ENCODE data around the gene ABLIM3. TPM values are rescaled to one million over a fixed set of nuclear protein-coding genes. Genes with fewer than 3 reads are reported as not detected.

Gene ABLIM3
- total and polyA plus RNA-seq, 7 donors: 18.7 to 54.5 (median 35.0) TPM

- intact Hi-C loops (cut with DNase I): no loop called here
- peak; percentile 47 to 70 (median 62) for ATAC-seq
- no peaks in the 10 kb centered on the region for H3K36me3 ChIP-seq (ENCODE audit: insufficient read depth in 1 of 2, low read depth in 1 of 2)
- H3K27ac ChIP-seq: no peak overlapping the region
- TF ChIP-seq, protein P1, sequence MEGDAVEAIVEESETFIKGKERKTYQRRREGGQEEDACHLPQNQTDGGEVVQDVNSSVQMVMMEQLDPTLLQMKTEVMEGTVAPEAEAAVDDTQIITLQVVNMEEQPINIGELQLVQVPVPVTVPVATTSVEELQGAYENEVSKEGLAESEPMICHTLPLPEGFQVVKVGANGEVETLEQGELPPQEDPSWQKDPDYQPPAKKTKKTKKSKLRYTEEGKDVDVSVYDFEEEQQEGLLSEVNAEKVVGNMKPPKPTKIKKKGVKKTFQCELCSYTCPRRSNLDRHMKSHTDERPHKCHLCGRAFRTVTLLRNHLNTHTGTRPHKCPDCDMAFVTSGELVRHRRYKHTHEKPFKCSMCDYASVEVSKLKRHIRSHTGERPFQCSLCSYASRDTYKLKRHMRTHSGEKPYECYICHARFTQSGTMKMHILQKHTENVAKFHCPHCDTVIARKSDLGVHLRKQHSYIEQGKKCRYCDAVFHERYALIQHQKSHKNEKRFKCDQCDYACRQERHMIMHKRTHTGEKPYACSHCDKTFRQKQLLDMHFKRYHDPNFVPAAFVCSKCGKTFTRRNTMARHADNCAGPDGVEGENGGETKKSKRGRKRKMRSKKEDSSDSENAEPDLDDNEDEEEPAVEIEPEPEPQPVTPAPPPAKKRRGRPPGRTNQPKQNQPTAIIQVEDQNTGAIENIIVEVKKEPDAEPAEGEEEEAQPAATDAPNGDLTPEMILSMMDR (IDR thresholded peaks at IDR 0.05): peak; percentile 53
- no peak overlapping the region for H3K4me3 ChIP-seq
- H3K27me3 ChIP-seq (ENCODE audit: insufficient read depth in 3 of 3, low read length in 2 of 3): peaks cover 0 to 3% (median 0%) of the 10 kb centered on the region in 3 donors
- no peaks in the 10 kb centered on the region for H3K9me3 ChIP-seq
- WGBS, 3 donors: 47 to 60% (median 48%) methylated on average over 13 of the region's 13 CpGs
- DNase-seq: no peak
- no peaks in the 10 kb centered on the region for H3K4me1 ChIP-seq
Measured at GRCh38 chr5:149128023-149128875, 13.0 kb upstream of the ABLIM3 start.

GRCh38 chr5:149129181-149129580 is 12.1 kb upstream of the ABLIM3 start:
- no peak for ATAC-seq

DNA sequence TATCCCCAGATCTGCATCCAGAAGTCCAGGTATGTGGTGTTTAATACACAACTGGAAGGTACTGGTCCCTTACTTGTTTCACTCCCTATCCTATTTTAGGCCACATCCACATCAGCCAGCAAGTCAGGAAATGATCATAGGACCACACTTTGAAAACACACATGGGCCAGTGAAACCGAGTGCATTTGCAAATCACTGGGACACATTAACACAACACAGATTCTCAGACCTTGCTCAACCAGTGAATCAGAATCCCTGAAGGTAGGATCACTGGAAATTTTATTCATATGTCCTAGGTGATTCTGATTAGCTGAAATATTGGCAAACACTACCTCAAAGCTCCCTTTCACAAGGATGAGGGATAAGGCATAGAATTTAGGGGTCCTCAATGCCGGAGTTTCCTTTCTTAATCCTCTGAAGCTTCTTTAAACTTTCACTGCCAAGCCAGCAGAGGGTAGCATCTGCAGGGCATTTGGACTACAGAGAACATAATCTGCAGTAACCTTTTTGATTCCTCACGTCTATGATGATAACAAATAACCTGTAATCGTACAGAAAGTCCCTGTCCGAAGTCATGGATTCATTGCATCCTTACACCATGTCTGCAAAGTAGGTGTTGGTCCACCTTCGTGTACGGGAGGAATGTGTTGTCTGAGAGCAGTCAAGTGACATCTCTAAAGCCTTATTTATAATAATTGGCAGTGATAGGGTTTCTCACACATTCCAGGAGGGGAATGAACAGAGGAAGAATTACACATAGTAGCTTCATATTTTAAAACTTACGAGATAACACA is 11.0 kb upstream of the ABLIM3 start:
- no peaks in the 10 kb centered on the region for H3K9me3 ChIP-seq
- intact Hi-C loops (cut with DNase I): no loop called here
- ATAC-seq: no peak

More at GRCh38 chr5:149129181-149129580, 12.1 kb upstream of the ABLIM3 start:
- DNase-seq: no peak
- Histone ChIP-seq H3K9me3 (no peaks in the 10 kb centered on the region), H3K27ac (no peak overlapping the region), H3K27me3 (ENCODE audit: insufficient read depth in 3 of 3, low read length in 2 of 3) (peaks cover 0 to 3% (median 0%) of the 10 kb centered on the region in 3 donors), H3K4me1 (peaks cover 8% of the 10 kb centered on the region), H3K36me3 (ENCODE audit: insufficient read depth in 1 of 2, low read depth in 1 of 2) (no peaks in the 10 kb centered on the region), H3K4me3 (no peak overlapping the region)
- intact Hi-C loops (cut with DNase I): no loop called here
- TF ChIP-seq, protein P1 (IDR thresholded peaks at IDR 0.05): no peak
- 89 to 96% (median 92%) methylated on average over 1 of the region's 1 CpG for WGBS, 3 donors

DNA sequence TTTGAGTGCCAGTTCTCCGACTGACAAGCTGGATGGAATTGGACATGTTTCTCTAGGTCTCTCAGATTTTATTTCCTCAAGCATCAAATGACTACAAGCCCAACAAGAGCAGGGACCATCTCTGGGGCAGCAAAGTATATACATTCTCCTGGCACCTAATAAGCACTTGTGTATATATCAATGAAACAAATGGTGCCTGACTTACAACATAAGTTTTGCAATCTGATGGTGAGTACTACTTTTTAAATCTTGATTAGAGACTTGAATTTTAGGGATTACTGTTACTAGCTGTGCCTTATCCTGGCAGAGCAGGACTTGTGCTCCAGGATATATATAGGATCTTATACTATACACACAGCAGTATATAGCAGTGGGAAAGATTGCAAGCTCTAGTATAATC is 8.8 kb upstream of the ABLIM3 start:
- Histone ChIP-seq H3K4me3 (no peak overlapping the region), H3K4me1 (peaks cover 25% of the 10 kb centered on the region), H3K36me3 (ENCODE audit: insufficient read depth in 1 of 2, low read depth in 1 of 2) (no peaks in the 10 kb centered on the region), H3K9me3 (no peaks in the 10 kb centered on the region), H3K27ac (no peak overlapping the region), H3K27me3 (ENCODE audit: insufficient read depth in 3 of 3, low read length in 2 of 3) (no peaks in the 10 kb centered on the region)
- DNase-seq (no peak), ATAC-seq (no peak)
- WGBS, 3 donors: 77 to 87% (median 87%) methylated on average over 1 of the region's 1 CpG
- intact Hi-C loops (cut with DNase I): no loop called here
- TF ChIP-seq, protein P1 (IDR thresholded peaks at IDR 0.05): no peak

More for the DNA sequence above, 11.0 kb upstream of the ABLIM3 start:
- Histone ChIP-seq H3K36me3 (ENCODE audit: insufficient read depth in 1 of 2, low read depth in 1 of 2) (no peaks in the 10 kb centered on the region), H3K27me3 (ENCODE audit: insufficient read depth in 3 of 3, low read length in 2 of 3) (peaks cover 0 to 3% (median 0%) of the 10 kb centered on the region in 3 donors), H3K4me1 (peaks cover 18% of the 10 kb centered on the region), H3K27ac (no peak overlapping the region), H3K4me3 (no peak overlapping the region)
- no peak for DNase-seq
- 47 to 52% (median 47%) methylated on average over 8 of the region's 8 CpGs for WGBS, 3 donors
- TF ChIP-seq, protein P1 (IDR thresholded peaks at IDR 0.05): peak; percentile 33
